ENCODE data around the gene LRRC1. TPM values are rescaled to one million over a fixed set of nuclear protein-coding genes. Genes with fewer than 3 reads are reported as not detected.

The LRRC1 gene
- total RNA-seq, 2 donors from 2014 or later, result 1.00 to 3.0 TPM

DNA sequence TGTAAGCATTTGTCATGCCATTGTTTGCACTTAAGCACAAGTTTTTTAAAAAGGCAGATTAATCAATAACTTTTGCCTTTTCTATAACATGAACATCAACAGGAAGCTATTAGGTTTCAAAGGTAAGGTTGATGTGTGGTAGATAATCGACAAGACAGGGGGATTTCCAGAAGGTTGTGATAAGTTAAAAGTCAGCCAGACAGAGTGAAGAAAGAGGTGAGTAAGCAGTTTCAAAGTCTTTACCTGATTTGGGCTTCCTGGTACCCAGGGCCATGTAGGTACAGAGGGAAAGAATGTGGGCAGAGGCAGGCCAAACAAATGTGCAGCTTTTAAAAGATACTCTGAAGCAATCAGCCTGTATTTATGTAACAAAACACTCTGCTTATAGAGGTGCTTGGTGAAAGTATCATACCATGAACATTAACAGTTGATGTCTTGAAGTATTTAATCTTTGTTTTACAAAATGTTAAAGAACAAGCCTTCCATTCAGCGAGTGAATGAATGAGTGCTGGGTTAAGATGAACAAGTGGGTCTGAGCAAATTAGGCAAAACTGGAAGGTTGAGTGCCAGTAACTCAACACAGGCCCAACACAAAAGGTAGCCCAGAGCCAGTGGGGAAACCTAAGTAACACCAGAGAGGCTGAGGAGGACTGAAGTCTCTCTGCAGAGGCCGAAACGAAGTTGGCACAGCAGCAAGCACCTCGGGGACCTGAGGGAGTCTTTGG, 60.2 kb downstream of the LRRC1 start:
- Mint-ChIP-seq H3K36me3 (no peaks in the 10 kb centered on the region), H3K4me1 (ENCODE audit: low read depth in 2 of 2) (peaks cover 8 to 9% of the 10 kb centered on the region in 2 donors), H3K9me3 (no peaks in the 10 kb centered on the region), H3K27me3 (no peaks in the 10 kb centered on the region), H3K4me3 (no peak overlapping the region), H3K27ac (no peak overlapping the region)
- ATAC-seq (no peak), DNase-seq (ENCODE audit: low spot score) (no peak)

DNA sequence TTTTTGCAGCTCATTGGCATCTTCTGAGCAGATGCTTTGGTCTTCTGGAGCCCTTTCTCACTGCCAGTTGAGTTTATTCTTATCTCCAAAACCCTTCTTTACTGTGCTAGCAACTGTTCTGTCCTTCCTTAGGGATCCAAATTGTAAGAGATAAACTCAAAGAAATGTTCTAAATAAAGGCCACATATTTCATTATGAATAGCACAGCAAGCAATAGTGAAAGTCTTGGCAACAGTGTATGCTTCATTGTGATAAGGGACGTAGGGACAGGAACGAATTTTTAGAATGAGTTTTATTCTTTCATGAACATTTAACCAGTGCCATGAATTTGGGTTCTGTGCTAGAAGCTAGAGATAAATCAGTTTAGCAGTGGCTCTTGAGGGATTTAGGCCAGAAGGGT, 61.1 kb downstream of the LRRC1 start:
- no peak overlapping the region for H3K27ac Mint-ChIP-seq

GRCh38 chr6:53857318-53858094, 62.7 kb downstream of the LRRC1 start:
- no peaks in the 10 kb centered on the region for H3K36me3 Mint-ChIP-seq
- H3K27ac Mint-ChIP-seq, result no peak overlapping the region
- H3K4me1 Mint-ChIP-seq (ENCODE audit: low read depth in 2 of 2), result peaks cover 11 to 14% of the 10 kb centered on the region in 2 donors
- no peaks in the 10 kb centered on the region for H3K27me3 Mint-ChIP-seq
- no peaks in the 10 kb centered on the region for H3K9me3 Mint-ChIP-seq
- no peak overlapping the region for H3K4me3 Mint-ChIP-seq
- ATAC-seq, result no peak
- DNase-seq (ENCODE audit: low spot score), result no peak

More for the DNA sequence above, 61.1 kb downstream of the LRRC1 start:
- DNase-seq (ENCODE audit: low spot score) (no peak), ATAC-seq (no peak)
- no peaks in the 10 kb centered on the region for H3K36me3 Mint-ChIP-seq
- H3K4me1 Mint-ChIP-seq (ENCODE audit: low read depth in 2 of 2), result peaks cover 8 to 9% of the 10 kb centered on the region in 2 donors
- H3K27me3 Mint-ChIP-seq, result no peaks in the 10 kb centered on the region
- H3K9me3 Mint-ChIP-seq, result no peaks in the 10 kb centered on the region
- H3K4me3 Mint-ChIP-seq, result no peak overlapping the region

DNA sequence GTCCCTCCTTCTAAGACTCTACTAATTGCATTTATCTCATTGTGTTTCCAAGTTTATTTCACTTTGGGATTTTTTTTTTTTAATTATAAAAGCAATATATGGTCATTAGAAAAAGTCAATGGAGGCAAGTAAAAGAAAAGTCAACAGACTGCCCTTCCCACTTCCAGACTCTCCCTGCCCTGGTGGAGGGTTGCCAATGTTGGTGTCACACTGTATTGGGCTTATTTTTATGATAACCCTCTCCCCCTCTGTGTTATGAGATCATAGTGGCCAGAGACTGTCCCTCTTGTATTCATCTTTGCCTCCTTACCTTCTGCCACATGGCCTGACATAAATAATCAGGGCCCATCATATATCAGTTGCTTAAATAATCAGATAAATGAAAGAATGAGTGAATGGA, 63.4 kb downstream of the LRRC1 start:
- Mint-ChIP-seq H3K4me3 (no peak overlapping the region), H3K36me3 (no peaks in the 10 kb centered on the region), H3K9me3 (no peaks in the 10 kb centered on the region), H3K27ac (no peak overlapping the region), H3K27me3 (no peaks in the 10 kb centered on the region), H3K4me1 (ENCODE audit: low read depth in 2 of 2) (peaks cover 11 to 14% of the 10 kb centered on the region in 2 donors)
- DNase-seq (ENCODE audit: low spot score) (no peak), ATAC-seq (no peak)

DNA sequence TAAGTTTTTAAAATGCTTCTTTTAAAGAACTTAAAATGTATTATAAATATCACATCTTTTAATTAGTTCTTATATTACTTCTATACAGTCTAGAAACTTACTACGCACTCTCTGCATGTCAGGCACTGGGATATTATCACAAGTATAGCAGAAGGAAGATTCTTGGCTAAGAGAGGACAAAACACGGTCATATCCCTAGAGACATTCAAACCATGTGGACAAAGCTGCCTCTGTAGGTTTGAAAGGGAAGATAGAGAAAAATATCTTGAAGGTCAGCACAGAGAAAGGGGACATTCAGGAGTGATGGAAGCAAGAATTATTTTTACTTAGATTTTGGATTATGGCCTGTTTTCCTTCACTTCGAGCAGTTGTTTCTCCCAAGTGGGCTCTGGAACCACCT, 64.1 kb downstream of the LRRC1 start:
- no peak overlapping the region for H3K27ac Mint-ChIP-seq
- DNase-seq (ENCODE audit: low spot score) (no peak), ATAC-seq (no peak)
- no peak overlapping the region for H3K4me3 Mint-ChIP-seq
- H3K27me3 Mint-ChIP-seq, result no peaks in the 10 kb centered on the region
- H3K36me3 Mint-ChIP-seq, result no peaks in the 10 kb centered on the region
- H3K4me1 Mint-ChIP-seq (ENCODE audit: low read depth in 2 of 2), result peaks cover 12 to 14% of the 10 kb centered on the region in 2 donors
- no peaks in the 10 kb centered on the region for H3K9me3 Mint-ChIP-seq

DNA sequence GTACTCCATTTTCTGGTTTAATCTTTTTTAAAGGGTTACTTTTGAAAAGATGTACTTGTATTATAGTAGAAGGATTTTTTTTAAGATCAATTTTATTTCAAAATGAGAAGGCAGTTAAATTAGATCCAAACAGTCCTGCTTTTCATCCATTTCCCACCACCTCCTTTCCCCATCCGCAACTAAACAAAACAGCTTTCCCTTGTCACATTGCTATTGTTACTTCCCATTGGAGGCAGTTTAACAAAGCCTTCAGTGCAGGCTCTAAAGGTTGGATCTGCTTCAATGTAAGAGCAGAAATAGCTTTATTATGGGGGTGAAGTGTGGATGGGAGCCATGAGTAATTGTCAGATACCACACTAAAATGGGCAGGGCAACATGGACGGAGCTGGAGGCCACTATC, 65.7 kb downstream of the LRRC1 start:
- no peak for ATAC-seq

DNA sequence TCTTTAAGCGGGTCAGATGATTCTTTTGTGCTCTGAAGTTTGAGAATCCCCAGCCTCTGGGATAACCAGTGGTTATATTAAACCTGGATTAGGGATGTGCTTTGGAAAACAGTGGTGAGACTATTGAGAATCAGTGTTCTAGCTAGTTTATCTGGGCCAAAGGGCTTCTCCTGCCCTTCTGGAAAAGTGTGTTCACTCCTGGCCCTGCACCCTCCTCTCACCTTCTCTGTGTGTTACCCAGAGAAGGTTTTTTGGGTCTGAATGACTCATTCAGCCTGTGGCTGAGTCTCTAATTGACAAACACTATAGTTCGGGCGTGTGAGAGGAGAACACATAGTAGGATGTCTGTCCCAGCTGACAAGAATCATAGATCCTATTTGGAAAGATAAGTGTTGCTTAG, 66.7 kb downstream of the LRRC1 start:
- H3K27me3 Mint-ChIP-seq, result no peaks in the 10 kb centered on the region

More for the DNA sequence above, 65.7 kb downstream of the LRRC1 start:
- no peak for DNase-seq (ENCODE audit: low spot score)
- Mint-ChIP-seq H3K27me3 (no peaks in the 10 kb centered on the region), H3K36me3 (no peaks in the 10 kb centered on the region), H3K27ac (no peak overlapping the region), H3K9me3 (no peaks in the 10 kb centered on the region), H3K4me1 (ENCODE audit: low read depth in 2 of 2) (peaks cover 14 to 16% of the 10 kb centered on the region in 2 donors), H3K4me3 (no peak overlapping the region)

GRCh38 chr6:53862662-53863462, 68.1 kb downstream of the LRRC1 start:
- H3K4me3 Mint-ChIP-seq, result no peak overlapping the region
- H3K27ac Mint-ChIP-seq, result no peak overlapping the region
- H3K36me3 Mint-ChIP-seq, result no peaks in the 10 kb centered on the region
- ATAC-seq (no peak), DNase-seq (ENCODE audit: low spot score) (no peak)
- H3K9me3 Mint-ChIP-seq, result no peaks in the 10 kb centered on the region
- peaks cover 7 to 9% of the 10 kb centered on the region in 2 donors for H3K4me1 Mint-ChIP-seq (ENCODE audit: low read depth in 2 of 2)
- no peaks in the 10 kb centered on the region for H3K27me3 Mint-ChIP-seq

More for the DNA sequence above, 66.7 kb downstream of the LRRC1 start:
- ATAC-seq, result no peak
- no peak overlapping the region for H3K4me3 Mint-ChIP-seq
- no peak overlapping the region for H3K27ac Mint-ChIP-seq
- peaks cover 10 to 16% of the 10 kb centered on the region in 2 donors for H3K4me1 Mint-ChIP-seq (ENCODE audit: low read depth in 2 of 2)
- DNase-seq (ENCODE audit: low spot score), result no peak
- H3K36me3 Mint-ChIP-seq, result no peaks in the 10 kb centered on the region
- H3K9me3 Mint-ChIP-seq, result no peaks in the 10 kb centered on the region

DNA sequence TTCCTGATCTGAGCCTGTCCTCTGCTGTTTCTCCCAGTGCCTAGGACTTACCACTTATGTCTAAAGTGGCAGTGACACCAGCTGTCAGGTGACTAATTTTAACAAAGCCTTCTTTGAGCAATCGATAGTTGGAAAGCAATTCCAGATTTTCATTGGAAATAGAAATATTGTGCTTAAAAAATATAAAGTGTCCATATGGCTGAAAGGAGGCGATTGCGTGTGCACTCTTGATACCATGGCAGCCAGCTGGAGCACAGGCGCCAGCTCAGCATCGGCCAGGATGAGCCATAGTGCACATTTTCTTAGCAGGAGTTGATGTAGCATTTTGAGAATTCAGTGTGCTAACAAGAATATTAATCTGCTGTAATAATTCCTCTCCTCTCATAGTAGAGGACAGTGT, 70.0 kb downstream of the LRRC1 start:
- DNase-seq (ENCODE audit: low spot score) (no peak), ATAC-seq (no peak)
- H3K27ac Mint-ChIP-seq, result no peak overlapping the region
- H3K36me3 Mint-ChIP-seq, result no peaks in the 10 kb centered on the region
- peaks cover 7 to 9% of the 10 kb centered on the region in 2 donors for H3K4me1 Mint-ChIP-seq (ENCODE audit: low read depth in 2 of 2)
- no peak overlapping the region for H3K4me3 Mint-ChIP-seq
- no peaks in the 10 kb centered on the region for H3K9me3 Mint-ChIP-seq
- no peaks in the 10 kb centered on the region for H3K27me3 Mint-ChIP-seq

DNA sequence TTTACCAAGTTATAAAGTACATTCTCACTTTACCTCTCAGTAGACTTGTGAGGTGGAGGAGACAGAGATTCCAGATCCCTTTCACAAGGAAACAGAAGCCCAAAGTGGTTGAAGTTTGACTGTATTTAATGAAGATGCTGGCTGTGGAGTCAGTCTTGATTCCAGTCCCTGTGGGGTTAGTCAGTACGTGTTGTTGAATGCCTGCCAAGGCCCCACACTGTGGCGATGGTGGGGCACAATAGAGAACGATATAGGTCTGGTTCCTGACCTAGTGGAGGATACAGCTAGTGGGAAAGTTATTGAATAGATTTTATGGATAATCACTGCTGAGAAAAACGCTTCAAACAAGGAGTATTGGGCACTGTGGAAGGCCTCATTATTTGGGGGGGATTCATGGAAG, 71.4 kb downstream of the LRRC1 start:
- ATAC-seq, result no peak
- H3K4me3 Mint-ChIP-seq, result no peak overlapping the region
- H3K4me1 Mint-ChIP-seq (ENCODE audit: low read depth in 2 of 2), result peaks cover 9 to 13% of the 10 kb centered on the region in 2 donors
- DNase-seq (ENCODE audit: low spot score), result no peak
- no peaks in the 10 kb centered on the region for H3K27me3 Mint-ChIP-seq
- H3K27ac Mint-ChIP-seq, result no peak overlapping the region
- no peaks in the 10 kb centered on the region for H3K9me3 Mint-ChIP-seq
- H3K36me3 Mint-ChIP-seq, result no peaks in the 10 kb centered on the region

DNA sequence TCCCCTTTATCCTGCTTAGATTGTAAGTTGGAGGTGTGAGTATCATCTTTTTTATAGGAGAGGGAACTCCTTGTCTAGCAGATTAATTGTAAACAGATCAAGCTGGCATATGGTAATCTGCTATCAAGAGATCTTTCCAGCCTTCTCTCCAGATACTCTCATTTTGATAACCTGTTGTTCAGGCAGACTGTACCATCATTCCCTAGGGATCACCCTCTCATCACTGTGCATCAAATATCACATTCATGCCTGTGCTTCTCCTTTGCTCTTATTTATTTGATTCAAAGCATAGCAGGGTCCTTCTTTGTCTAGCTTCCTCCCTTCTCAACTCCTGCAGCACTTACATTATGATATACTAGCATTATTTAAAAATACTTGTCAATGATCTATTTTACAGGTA, 73.8 kb downstream of the LRRC1 start:
- ATAC-seq, result no peak
- H3K4me3 Mint-ChIP-seq, result no peak overlapping the region
- H3K4me1 Mint-ChIP-seq (ENCODE audit: low read depth in 2 of 2), result peaks cover 0 to 11% of the 10 kb centered on the region in 2 donors
- no peak overlapping the region for H3K27ac Mint-ChIP-seq
- peaks cover under 1% of the 10 kb centered on the region for H3K9me3 Mint-ChIP-seq
- no peak for DNase-seq (ENCODE audit: low spot score)
- H3K27me3 Mint-ChIP-seq, result no peaks in the 10 kb centered on the region
- H3K36me3 Mint-ChIP-seq, result no peaks in the 10 kb centered on the region

- H3K27me3 Mint-ChIP-seq, result no peaks in the 10 kb centered on the region
- H3K4me1 Mint-ChIP-seq (ENCODE audit: low read depth in 2 of 2), result peaks cover 0 to 10% of the 10 kb centered on the region in 2 donors
- ATAC-seq (no peak), DNase-seq (ENCODE audit: low spot score) (no peak)
- H3K27ac Mint-ChIP-seq, result no peak overlapping the region
- no peaks in the 10 kb centered on the region for H3K36me3 Mint-ChIP-seq
- no peak overlapping the region for H3K4me3 Mint-ChIP-seq
- peaks cover 3% of the 10 kb centered on the region for H3K9me3 Mint-ChIP-seq
Observed at GRCh38 chr6:53869964-53870363, 75.2 kb downstream of the LRRC1 start.

DNA sequence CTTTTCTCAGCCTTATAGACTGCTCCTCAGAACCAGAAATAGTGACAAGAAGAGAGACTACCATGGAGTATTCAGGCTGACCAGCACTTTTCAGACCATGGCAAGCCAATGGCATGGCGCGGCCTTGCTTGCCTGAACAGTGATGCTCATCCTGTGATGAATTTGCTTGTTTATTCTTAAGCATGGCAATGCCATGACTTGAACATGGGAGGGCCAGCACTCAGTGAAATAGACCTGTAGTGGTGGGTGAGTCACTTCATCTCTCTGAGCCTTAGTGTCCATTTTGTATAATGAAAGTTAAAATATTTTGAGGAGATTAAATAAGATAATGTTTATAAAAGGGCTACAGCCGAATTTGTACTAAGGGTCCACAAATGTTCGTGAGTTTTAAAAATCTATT, 79.1 kb downstream of the LRRC1 start:
- Mint-ChIP-seq H3K36me3 (no peaks in the 10 kb centered on the region), H3K27me3 (no peaks in the 10 kb centered on the region), H3K27ac (no peak overlapping the region), H3K4me1 (ENCODE audit: low read depth in 2 of 2) (peaks cover 0 to 10% of the 10 kb centered on the region in 2 donors), H3K4me3 (no peak overlapping the region), H3K9me3 (peaks cover 3% of the 10 kb centered on the region)
- ATAC-seq (no peak), DNase-seq (ENCODE audit: low spot score) (no peak)

GRCh38 chr6:53874964-53875363, 80.2 kb downstream of the LRRC1 start:
- Mint-ChIP-seq H3K9me3 (peaks cover 3% of the 10 kb centered on the region), H3K27me3 (no peaks in the 10 kb centered on the region), H3K27ac (no peak overlapping the region), H3K4me3 (no peak overlapping the region), H3K4me1 (ENCODE audit: low read depth in 2 of 2) (peaks cover 0 to 10% of the 10 kb centered on the region in 2 donors), H3K36me3 (no peaks in the 10 kb centered on the region)
- no peak for ATAC-seq
- DNase-seq (ENCODE audit: low spot score), result no peak

All from natural killer cell treated with Interleukin-12 subunit alpha and Interleukin-12 subunit beta and Interleukin-15 and Interleukin-18, amount 100 ng/mL, for 72 hours (primary cell).